HG03280 (cell line): ENCODE measurements around the gene KLHL42.
"Not testable (repeated sequence)": the region's sequence is repeated elsewhere in the genome, so short reads cannot be mapped to it uniquely, and the experiment has no call there.

Source experiments
- ATAC-seq: cut with Tn5 transposase; IDR thresholded peaks from one replicate; pipeline ENCODE4 v1.9.1; 2021; ENCODE audit warnings: mild to moderate bottlenecking, moderate library complexity; ENCODE audit not compliant: unreplicated experiment

KLHL42 gene, protein sequence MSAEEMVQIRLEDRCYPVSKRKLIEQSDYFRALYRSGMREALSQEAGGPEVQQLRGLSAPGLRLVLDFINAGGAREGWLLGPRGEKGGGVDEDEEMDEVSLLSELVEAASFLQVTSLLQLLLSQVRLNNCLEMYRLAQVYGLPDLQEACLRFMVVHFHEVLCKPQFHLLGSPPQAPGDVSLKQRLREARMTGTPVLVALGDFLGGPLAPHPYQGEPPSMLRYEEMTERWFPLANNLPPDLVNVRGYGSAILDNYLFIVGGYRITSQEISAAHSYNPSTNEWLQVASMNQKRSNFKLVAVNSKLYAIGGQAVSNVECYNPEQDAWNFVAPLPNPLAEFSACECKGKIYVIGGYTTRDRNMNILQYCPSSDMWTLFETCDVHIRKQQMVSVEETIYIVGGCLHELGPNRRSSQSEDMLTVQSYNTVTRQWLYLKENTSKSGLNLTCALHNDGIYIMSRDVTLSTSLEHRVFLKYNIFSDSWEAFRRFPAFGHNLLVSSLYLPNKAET

GRCh38 chr12:27779920-27780611 is at the start of gene KLHL42, which contains the start of gene MANSC4:
Gene KLHL42, plus strand, starts transcription at chr12:27780233. Its CDS starts 98 bp downstream, at chr12:27780331.
Gene MANSC4, minus strand, starts transcription at chr12:27780236. Its CDS starts 8,960 bp downstream, at chr12:27771276.
- peak; percentile 78 for ATAC-seq

- ATAC-seq = no peak
These were observed 47.8 kb upstream of the KLHL42 start for GRCh38 chr12:27732281-27732680.

GRCh38 chr12:27733052-27733656 is 46.9 kb upstream of the KLHL42 start:
- peak; percentile 71 for ATAC-seq

- ATAC-seq = no peak
These were observed 46.2 kb upstream of the KLHL42 start for GRCh38 chr12:27733791-27734190.

DNA sequence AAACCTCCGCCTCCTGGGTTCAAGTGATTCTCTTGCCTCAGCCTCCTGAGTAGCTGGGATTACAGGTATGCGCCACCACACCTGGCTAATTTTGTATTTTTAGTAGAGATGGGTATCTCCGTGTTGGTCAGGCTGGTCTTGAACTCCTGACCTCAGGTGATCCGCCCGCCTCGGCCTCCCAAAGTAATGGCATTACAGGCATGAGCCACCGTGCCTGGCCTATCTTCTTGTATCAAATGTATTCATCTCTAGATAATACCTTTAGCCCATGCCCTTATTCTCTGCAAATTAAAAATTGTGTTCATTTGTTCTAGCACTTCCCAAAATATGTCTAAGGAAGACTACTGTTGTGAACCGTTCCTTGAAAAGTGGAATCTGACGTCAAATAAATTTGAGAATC is 45.7 kb upstream of the KLHL42 start:
- ATAC-seq = not testable (repeated sequence)

- no peak for ATAC-seq
These were observed 36.4 kb upstream of the KLHL42 start for GRCh38 chr12:27743601-27744000.

GRCh38 chr12:27745734-27746133 is 34.3 kb upstream of the KLHL42 start:
- not testable (repeated sequence) for ATAC-seq

DNA sequence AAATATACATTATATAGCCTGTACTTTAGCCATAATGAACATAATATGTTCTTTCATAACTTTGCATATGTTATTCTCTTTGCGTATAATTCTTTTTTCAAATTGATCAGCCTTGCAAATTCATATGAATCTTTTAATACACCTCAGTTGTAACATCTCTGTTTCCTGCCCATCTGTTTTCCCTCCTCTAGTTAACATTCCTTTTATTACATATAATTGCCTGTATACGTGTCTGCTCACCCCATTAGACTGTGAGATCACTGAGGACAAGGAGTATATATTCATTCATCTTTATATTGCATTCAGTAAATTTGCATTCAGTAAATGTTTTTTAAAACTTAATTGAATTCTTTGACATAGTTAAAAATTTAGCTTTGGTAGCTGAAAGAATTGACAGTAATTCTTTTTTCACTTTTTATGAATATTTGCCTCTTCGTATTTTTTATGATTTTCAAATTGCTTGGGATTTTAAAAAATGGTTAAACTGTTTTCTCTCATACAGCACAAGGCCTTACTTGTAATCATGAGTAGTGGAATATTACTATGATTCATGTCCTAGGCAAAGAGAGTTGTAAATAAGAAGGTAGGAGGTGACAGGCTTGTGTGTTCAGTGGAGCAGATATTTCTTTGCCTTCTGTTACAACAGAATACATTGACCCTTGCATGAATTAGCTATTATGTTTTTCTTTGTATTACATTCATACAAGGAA is 32.8 kb upstream of the KLHL42 start:
- ATAC-seq = no peak

DNA sequence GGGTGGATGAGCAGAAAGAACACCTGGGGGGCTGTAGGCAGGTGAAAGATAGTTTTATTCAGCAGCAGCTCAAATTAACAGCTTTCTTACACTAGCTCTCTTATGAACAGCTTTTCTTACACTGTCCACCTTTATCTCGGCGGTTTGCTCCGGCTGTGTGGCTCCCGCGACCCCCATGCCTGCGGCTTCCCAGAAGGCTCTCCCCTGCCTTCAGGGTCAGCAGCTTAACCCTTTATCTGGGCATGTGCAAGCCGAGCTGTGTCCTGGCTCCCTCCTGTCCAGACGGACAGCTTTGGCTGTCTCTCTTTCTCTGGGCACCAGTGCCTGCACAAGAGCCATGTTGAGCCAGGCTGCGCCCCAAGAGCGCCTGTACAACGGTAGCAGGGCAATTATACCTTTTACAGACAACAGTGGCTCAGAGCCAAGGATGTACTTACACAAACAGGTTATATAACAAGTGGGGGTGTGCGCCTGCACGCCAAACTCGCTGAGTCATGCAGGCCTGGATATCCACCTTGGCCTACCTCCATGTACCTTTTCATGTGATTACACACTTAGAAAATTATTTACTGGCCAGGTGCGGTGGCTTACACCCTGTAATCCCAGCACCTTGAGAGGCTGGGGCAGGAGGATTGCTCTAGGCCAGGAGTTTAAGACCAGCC is 28.5 kb upstream of the KLHL42 start:
- no peak for ATAC-seq

GRCh38 chr12:27754795-27755194 is 25.2 kb upstream of the KLHL42 start:
- no peak for ATAC-seq

GRCh38 chr12:27756670-27757195 is 23.3 kb upstream of the KLHL42 start:
- no peak for ATAC-seq

- no peak for ATAC-seq
These were observed 17.3 kb upstream of the KLHL42 start for GRCh38 chr12:27762757-27763156.

- ATAC-seq = no peak
These were observed 13.4 kb upstream of the KLHL42 start for GRCh38 chr12:27766587-27766986.

DNA sequence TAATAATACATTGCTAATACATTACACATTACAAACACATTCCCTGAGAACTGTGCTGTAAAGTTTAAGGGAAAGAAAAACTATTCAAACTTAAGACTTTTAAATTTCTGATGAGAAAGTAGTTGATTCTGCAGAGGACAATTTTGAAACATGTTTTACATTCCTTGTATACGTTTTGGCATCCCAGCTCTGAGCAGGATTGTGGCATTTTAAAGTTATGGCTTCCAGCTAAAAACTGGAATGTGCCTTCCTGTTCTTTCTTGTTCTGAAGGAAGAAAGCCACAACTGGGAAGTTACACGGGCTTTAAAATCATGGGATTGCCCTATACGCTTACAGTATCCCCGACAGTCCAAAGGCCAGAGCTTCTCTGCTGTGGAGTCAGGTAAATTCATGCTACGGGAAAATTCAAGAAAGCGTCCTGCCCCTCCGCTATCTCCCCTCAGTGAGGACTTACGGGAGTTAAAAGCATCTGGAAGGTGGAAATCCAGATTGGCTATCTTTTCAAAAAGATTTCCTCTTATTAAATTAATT is 10.8 kb upstream of the KLHL42 start:
- no peak for ATAC-seq

DNA sequence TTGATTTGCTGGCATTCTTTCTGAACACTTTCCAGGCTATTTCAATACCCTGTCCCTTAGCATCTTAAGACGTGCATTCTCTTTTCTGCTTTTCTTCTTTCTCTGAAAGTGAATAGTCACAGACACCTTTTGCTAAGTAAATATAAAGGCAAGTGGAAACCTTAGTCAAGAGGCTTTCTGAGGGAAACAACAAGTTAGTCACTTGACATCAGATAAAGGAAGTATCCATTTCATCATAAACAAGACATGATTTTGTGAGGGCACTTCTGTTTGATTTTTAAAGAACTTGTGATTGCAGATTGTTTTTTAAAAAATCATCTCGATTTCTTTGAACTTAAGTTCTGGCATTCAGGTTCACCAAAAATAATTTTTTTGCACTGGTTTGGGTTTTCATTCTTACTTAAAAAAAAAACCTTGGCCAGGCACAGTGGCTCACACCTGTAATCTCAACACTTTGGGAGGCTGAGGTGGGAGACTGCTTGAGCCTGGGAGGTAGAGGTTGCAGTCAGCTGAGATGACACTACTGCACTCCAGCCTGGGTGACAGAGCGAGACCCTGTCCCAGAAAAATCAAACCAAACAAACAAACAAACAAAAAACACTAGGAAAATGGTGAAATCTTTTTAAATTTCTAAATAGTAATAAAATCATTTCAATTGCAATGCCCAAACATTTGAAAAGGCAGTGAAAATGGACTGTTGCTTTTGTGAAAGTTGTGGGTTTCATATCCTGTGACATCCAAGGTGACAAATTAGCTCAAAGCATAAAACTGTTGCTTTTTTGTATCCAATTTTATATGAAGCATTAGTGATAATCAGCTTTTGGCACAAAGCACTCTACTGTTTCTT is 8.3 kb upstream of the KLHL42 start:
- ATAC-seq = no peak

- no peak for ATAC-seq
These were observed 7.5 kb upstream of the KLHL42 start for GRCh38 chr12:27772328-27773049.

- no peak for ATAC-seq
These were observed 2.9 kb upstream of the KLHL42 start for GRCh38 chr12:27777141-27777540.

DNA sequence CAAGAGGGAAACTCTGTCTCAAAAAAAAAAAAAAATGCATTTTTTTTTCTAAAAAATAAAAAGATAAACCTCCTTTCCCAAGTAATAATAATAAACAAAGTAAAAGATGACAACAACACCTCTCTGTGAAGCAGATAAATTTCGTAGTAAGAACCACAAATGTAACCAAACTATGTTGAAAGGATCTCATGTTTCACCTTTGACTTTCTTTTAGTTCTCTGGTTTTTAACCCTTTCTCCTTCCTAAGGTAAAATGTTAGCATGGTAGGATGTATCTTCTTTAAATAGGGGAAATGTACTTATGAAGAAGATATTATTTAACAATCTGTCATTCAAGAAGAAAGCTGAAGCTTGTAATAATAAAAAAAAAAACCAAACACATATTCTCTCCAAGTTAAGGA is 1.8 kb upstream of the KLHL42 start:
- no peak for ATAC-seq
